Measurements from ENCODE around the gene TMEM232.

DNA sequence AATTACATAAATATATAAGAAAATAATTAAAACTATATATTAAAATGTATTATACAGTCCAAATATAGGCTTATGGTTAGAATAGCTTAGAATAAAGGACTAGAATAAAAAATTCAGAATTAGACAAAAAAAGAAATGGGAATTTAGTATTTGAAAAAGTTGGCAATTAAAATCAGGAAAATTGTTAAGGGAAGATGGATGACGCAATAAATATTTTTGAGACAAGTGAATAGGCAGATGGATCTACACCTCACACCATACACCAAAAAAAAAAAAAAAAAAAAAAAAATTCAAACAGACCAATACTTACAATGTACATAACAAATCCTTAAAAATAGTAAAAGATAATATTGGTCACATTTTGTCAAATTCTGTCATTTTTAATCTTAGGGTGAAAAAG lies 200.7 kb downstream of the TMEM232 start:
- TF ChIP-seq, protein P1, sequence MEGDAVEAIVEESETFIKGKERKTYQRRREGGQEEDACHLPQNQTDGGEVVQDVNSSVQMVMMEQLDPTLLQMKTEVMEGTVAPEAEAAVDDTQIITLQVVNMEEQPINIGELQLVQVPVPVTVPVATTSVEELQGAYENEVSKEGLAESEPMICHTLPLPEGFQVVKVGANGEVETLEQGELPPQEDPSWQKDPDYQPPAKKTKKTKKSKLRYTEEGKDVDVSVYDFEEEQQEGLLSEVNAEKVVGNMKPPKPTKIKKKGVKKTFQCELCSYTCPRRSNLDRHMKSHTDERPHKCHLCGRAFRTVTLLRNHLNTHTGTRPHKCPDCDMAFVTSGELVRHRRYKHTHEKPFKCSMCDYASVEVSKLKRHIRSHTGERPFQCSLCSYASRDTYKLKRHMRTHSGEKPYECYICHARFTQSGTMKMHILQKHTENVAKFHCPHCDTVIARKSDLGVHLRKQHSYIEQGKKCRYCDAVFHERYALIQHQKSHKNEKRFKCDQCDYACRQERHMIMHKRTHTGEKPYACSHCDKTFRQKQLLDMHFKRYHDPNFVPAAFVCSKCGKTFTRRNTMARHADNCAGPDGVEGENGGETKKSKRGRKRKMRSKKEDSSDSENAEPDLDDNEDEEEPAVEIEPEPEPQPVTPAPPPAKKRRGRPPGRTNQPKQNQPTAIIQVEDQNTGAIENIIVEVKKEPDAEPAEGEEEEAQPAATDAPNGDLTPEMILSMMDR (conservative IDR thresholded peaks at IDR 0.05) = no peak
- TF ChIP-seq ZFX (IDR thresholded peaks at IDR 0.05) = no peak
